Measurements from ENCODE around the gene UGT1A7.

UGT1A7 gene

DNA sequence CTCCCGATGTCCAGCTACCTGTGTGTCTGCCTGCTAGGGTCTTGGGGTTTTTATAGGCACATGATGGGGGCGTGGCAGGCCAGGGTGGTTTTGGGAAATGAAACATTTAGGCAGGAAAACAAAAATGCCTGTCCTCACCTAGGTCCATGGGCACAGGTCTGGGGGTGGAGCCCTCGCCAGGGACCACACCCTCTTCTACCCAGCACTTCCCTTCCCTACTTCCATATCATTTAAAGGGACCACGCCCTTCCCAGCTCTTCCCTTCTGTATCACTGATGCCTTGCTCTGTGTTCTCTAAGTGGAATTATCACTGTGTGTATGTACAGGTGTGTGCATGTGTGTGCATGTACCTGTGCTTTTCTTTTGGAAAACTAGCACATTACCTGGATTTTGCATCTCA is 84.7 kb downstream of the UGT1A7 start:
- no peak for DNase-seq

DNA sequence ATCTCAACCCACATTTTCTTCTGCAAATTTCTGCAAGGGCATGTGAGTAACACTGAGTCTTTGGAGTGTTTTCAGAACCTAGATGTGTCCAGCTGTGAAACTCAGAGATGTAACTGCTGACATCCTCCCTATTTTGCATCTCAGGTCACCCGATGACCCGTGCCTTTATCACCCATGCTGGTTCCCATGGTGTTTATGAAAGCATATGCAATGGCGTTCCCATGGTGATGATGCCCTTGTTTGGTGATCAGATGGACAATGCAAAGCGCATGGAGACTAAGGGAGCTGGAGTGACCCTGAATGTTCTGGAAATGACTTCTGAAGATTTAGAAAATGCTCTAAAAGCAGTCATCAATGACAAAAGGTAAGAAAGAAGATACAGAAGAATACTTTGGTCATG is 86.4 kb downstream of the UGT1A7 start:
- no peak for DNase-seq

DNA sequence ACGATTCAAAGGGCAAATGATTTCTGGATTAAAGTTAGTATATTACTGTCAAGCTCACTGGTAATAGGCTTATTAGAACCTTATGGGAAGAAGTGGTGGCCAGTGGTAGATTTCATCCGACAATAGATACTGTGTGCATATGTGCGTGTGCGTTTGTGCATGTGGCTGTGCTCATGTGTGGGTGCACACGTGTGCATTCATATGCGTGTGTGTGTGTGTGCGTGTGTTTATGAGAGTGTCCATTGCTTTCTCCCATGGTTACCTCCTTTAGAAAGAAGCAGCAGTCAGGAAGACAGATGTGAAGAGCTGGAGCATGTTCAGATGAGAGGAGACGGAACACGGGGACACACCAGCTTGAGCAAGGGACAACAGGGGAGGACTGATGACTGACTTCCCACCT is 87.6 kb downstream of the UGT1A7 start:
- DNase-seq = no peak

DNA sequence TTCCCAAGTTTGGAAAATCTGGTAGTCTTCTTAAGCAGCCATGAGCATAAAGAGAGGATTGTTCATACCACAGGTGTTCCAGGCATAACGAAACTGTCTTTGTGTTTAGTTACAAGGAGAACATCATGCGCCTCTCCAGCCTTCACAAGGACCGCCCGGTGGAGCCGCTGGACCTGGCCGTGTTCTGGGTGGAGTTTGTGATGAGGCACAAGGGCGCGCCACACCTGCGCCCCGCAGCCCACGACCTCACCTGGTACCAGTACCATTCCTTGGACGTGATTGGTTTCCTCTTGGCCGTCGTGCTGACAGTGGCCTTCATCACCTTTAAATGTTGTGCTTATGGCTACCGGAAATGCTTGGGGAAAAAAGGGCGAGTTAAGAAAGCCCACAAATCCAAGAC is 90.5 kb downstream of the UGT1A7 start:
- no peak for DNase-seq

DNA sequence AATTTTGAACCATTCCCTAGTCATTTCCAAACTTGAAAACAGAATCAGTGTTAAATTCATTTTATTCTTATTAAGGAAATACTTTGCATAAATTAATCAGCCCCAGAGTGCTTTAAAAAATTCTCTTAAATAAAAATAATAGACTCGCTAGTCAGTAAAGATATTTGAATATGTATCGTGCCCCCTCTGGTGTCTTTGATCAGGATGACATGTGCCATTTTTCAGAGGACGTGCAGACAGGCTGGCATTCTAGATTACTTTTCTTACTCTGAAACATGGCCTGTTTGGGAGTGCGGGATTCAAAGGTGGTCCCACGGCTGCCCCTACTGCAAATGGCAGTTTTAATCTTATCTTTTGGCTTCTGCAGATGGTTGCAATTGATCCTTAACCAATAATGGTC is 90.9 kb downstream of the UGT1A7 start:
- DNase-seq = no peak

DNA sequence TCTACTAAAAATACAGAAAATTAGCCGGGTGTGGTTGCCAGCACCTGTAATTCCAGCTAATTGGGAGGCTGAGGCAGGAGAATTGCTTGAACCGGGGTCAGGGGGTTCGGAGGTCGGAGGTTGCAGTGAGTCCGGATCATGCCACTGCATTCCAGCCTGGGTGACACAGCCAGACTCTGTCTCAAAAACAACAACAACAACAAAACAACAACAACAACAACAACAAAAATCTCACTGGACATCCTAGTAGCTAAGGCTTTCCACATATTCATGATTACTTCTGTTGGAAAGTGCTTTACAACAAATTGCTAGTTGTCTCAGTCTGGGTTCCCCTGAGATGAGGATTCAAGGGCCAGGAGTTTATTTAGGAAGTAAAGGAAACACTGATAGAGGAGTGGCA is 92.2 kb downstream of the UGT1A7 start:
- DNase-seq = no peak

DNA sequence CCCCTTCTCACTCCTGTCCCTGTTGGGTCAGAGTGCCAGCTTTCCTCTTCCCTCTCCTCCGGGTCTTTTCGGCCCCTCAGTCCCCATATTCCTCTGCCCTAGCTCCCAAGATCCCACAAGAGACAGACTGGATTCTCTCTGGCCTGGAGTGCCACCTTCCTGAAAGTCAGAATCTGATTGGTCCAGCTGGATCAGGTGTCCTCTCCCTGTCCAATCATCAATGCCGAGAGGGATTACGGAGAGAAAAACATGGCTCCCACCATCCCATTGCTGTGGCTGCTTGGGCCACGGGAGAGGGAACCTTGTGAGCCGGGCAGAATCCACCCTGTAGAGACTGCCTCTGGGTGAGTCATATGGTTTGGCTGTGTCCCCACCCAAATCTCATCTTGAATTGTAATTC is 93.7 kb downstream of the UGT1A7 start:
- DNase-seq = no peak

DNA sequence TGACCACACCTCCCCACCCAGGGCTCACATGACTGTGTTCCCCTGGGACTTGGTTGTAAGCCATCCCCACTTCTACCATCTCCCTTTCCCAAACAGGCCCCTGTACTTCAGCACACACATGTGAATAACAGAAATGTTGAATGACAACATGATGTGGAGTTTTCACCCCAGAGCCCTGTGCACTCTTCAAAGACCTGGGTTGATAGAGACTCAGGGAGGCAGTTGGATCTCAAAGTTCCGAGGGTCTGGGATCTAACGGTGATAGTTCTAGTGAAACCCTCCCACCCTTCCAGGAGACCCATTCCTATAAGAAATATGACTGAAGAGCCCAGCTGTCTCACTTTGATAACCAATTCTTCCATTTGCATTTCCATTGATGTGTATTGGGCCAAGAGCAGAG is 96.3 kb downstream of the UGT1A7 start, which contains the start of gene MROH2A:
TSS of gene MROH2A (plus strand) at position 301 of the 400 bp plus-strand sequence. CDS start 1,029 bp downstream, outside the sequence.
- DNase-seq = no peak

DNA sequence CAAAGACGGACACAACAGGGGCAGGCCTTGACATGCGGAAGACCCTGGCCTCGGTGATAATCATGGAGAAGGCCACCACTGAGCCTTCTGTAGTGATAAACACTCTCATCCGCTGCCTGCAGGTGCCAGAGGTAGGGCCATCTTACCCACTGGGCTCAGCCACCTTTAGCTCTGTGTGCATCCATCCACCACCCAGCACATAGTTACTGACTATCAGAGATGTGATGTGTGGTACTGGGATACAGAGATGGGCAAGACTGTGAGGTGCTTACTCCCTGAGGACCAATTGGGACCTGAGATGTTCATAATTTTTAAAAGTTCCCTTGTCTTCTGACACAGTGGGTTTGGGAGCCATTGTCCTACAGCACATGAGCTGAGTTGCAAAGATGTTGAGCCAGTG is 98.0 kb downstream of the UGT1A7 start:
- no peak for DNase-seq

DNA sequence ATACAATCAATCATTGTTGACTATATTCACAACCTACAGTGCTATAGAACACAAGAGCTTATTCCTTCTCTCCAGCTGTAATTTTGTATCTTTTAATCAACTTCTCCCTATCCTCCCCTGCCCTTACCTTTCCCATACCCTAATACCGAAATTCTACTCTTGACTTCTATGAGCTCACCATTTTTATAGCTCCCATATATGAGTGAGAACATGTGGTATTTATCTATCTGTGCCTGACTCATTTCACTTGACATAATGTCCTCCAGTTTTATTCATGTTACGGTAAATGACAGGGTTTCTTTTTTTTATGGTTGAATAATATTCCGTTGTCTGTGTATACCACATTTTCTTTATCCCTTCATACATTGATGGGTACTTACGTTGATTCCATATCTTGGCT is 99.1 kb downstream of the UGT1A7 start:
- DNase-seq = no peak

DNA sequence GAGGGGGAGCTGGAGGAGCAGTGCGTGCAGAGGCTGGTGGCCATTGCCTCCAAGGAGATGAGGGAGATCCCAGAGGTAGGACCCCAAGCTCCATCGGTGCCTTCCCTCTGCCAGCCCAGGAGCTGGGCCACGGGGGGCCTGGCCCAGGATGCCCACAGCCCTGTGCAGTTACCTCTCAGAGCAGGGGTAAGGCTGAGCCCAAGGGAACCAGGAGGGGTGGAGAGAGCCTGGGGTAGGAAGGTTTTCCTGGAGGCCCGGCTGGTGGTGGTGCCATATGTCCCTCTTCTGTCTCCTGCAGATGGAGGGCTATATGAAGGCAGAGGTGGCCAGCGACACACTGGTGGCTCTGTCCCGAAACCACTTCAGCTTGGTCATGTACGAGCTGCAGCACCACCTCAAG is 107.9 kb downstream of the UGT1A7 start:
- no peak for DNase-seq

DNA sequence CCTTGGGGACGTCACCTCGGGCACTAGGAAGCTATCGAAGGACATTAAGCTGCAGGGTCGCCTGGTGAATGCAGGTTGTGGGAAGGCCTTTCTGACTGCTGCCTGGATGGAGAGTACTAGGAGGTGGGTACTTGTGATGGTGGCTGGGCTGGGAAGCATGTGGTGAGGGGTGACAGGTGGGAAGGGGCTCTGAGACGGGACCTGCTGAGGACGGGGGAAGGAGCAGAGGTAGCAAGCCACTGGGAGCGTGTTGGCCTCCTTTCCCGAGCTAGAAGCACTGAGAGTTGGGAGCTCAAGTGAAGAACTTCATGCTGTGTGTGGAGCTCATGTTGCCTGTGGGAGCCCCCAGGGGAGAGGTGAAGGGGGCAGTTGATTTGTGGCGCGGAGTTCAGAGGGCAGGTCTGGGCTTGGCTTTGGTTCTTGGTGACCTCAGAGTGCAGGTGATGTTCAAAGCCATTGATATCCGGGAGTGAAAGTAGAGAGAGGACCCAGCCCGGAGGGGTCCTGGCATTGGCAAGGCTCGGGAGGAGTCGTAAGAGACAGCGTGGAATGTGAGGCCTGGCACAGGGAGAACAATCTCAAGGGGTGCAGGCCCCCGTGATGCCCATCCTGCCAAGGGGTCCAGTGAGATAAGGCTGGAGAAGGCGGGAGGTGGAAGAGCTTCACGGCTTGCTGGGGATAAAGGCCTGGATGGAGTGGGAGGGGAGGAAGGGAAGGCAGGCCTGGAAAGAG is 109.6 kb downstream of the UGT1A7 start:
- no peak for DNase-seq

DNA sequence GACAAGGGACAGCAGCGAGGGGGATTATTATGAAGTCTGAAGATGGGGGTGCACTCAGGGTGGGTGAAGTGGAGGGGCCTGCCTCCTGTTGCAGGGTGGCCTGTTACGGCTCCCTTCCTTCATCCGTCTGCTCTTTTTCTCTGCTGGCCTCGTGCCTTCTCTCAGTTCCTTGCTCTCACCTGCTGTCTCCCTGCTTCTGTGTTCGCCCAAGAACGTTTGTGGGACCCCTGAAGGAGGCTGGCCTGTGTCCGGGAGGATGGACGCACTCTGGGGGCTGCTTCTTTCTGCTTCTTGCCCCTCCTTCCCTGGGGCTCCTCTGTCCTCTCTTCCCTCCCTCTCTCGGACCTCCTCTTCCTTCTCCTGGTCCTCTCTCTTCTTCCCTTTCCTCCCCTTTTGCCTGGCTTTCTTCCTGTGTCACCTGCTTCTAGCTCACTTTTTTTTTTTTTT is 110.2 kb downstream of the UGT1A7 start:
- DNase-seq = no peak

DNA sequence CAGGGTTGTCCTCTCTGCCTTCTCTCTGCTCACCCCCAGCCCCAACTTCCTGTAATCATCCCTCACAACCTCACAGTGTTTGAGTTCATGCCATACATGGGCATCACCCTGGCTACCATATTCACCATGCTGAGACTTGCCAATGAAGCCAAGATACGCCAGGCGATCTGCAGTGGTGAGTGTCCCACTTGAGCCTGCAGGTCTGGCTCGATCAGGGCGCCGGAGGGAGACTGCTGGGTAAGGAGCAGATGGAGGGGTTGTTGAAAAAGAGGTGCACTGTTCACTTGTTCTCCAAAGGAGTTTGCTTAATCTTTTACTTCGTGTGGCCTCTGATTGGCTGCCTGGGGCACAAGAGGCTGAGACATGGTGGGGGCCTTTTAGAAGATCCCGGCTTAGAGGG is 111.0 kb downstream of the UGT1A7 start:
- no peak for DNase-seq

DNA sequence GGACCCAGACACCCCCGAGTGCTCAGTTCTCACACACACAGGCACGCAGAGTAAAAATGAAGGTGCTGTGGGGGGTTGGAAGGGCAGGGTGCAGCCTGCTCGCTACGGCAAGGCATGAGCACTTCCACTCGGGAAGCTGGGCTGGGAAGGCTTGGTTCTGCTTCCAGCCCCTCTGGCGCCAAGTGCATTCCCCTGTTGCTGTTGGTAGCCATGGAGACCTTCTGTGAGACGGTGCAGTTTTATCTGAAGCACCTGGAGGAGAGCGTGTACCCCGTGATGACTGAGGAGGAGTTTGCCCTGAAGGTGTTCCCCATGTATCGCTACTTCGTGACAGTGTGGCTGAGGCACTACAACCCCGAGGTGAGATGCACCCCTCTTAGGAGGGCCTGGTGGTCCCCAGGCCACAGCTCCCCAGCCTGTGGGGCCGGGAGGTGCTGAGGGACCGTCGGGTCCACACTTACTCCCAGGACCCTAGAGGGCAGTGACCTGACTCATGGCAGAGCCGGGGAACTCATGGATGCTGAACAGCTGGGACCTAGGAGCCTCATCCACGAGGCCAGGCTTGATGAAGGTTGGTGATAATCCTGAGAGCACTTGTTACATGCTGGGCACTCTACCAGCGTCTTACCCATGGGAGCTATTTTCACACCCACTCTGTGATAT is 111.9 kb downstream of the UGT1A7 start:
- no peak for DNase-seq

DNA sequence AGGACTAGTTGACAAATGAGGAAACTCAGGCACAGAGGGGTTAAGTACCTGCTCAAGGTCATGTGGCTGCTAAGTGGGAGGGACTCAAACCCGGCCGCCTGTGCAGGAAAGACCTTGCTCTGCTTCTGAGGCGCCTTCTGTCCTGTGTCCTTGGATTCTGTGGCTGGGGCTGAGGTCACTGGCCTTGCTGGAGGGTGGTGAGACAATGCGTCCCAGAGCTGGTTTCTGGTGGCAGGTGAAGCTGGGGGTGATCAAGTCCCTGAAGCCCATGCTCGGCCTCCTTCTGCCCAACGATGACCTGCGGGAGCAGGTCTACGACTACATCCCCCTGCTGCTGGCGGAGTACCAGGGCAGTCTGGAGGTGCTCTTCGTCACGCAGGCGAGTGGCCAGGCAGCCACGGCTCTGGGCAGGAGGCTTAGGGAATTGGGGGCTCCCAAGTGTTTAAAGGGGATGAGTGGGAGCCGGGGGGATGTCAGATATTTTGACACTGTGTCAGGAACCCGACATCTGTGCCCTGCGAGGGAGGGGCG is 112.5 kb downstream of the UGT1A7 start:
- no peak for DNase-seq

DNA sequence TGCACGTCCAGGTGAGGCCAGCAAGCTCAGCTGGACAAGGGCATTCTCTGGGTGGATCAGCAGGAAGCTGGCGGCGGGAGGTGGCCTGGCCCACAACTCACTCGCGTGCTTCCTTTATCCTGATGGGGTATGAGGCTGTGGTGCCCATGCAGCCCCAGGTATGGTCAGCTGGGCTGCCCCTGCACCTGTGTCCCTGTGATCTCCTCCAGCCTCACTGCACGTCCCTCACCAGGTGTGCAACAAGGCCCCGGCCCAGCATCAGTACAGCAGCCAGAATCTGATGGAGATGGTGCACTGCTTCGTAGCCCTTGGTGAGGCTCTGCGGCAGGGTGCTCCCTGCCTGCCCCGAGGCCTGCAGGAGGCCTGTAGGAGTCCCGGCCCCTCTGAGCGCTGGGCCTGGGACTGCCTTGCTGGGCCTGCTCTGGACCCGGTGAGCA is 114.1 kb downstream of the UGT1A7 start:
- DNase-seq = no peak

DNA sequence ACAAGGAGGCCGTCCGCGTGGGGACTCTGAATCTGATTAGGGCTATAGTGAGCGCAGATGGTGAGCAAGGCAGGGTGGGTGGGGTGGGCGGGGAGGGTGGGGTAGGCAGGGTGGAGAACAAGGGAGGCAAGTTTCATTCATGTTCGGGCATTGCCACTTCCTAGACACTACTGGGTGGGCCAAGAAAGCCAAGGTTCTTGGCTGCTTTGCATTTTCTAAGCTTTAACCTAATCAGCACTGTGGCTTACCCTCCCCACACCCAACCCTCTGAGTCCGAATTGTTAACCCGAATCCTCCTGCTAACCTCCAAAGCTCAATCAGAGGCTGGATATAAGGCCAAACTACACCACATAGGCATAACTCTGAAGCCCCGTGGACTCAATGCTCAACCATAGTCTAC is 114.6 kb downstream of the UGT1A7 start:
- DNase-seq = no peak

DNA sequence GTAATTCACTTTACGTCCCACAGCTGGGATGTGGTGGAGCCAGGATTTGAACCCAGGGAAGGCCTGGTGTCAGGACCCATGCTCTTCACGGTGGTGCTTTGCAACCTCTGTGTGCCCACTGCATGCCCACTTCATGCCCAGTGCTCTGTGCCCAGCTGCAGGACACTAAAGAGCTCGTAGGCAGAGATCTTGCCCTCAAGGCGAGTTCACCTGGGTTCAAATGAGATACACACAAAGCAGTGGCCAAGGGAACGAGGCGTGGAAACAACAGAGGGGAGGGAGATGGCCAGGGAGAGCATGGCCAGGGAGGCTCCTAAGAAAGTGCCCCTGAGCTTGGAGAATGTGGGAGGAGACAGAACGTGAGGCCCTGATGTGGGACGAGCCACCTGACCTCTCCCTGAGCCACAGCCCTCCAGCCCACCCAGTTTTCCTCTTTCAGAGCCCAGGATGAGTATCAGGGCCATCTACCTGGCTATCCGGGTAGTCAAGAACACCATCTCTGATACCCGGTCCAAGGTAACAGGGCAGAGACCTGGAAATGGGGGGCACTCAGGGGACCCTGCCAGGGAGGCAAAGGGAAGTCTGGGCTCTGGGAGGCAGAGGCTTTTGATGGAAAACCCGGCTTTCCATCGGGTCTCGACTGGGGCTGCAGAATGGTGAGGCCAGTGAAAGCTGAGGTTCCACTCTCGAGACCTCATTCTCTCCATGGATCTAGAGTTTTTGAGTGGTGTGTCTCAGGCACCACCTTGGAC is 116.8 kb downstream of the UGT1A7 start:
- no peak for DNase-seq

DNA sequence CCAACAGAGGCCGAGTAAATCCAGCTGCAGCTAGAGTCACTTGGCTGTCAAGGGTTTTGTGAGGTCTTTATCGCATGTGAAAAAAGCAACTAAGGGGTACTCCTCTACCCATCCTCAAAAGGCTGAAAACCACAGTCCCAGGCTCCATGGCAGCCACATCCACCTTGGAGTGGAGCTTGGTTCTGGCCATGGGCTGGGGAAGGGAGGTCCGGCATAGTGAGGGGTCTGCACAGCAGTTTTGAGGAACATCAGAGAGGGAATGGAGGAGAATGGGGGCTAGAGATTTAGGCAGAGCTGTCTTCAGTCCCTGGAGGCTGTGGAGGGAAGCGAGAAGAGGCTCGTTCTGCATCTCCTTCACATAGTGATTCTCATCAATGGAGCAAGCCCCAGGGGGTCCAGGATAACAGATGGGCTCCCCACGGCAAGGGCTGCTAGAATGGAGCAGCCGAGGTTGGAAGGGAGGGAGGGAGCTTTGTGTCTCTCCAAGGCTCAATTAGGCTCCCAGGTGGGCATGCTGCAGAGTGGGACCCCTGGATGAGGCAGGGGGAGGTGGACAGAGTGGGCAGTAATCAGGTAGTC is 117.5 kb downstream of the UGT1A7 start:
- DNase-seq = no peak

DNA sequence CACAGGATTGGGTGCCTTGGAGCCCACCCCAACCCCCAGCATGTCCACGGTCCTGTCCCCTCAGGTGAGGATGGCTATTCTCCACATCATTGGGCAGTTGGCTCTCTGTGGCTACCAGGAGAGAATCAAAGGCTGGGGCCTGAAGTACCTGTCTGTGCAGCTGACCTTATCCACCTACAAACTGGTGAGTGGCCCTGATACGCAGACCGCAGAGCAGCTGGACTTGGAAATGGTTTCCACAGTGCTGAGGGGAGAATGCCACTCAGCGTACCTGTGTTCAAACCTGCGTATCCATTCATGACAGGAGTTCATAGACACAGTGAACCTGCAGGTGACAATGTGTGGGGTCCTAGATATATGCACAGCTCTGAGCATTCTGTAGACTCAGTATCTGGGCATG is 118.0 kb downstream of the UGT1A7 start:
- DNase-seq = no peak

DNA sequence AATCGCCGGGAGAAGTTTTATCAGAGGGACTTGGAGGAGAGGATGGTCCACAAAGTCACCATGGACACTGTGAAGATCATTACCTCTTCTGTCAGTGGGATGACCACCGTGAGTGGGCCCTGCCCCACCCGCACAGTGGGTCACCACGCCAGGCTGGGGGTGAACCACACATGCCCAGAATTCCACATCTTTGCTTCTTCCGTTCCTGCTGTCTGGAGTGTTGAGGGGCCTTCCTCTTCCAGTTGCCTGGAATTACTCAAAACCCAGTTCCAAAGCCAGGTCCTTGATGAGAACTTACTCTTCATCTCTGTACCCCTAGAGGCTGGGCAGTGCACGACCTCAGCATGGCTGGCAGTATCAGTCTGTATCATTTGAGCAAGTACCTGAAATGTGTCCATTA is 118.5 kb downstream of the UGT1A7 start:
- no peak for DNase-seq
